Measurements from ENCODE around the gene TDO2.
"Not testable (repeated sequence)": the region's sequence is repeated elsewhere in the genome, so short reads cannot be mapped to it uniquely, and the experiment has no call there.

The TDO2 gene

GRCh38 chr4:155903453-155903852 lies at the start of gene TDO2:
Gene TDO2 (plus strand): TSS chr4:155903696. CDS start chr4:155903759, 63 bp downstream.
- DNase-seq: no peak

GRCh38 chr4:155854582-155855226 lies 48.8 kb upstream of the TDO2 start:
- DNase-seq: no peak

- DNase-seq: no peak
These were observed 47.6 kb upstream of the TDO2 start for GRCh38 chr4:155855897-155856296.

- no peak for DNase-seq
These were observed 37.3 kb upstream of the TDO2 start, which contains the start of gene ASIC5 for GRCh38 chr4:155866177-155866576. Gene ASIC5 (minus strand): TSS chr4:155866277. CDS start chr4:155866226, 51 bp downstream.

GRCh38 chr4:155875878-155876277 lies 27.6 kb upstream of the TDO2 start:
- no peak for DNase-seq

- DNase-seq: no peak
These were observed 25.5 kb upstream of the TDO2 start for GRCh38 chr4:155877971-155878370.

- no peak for DNase-seq
These were observed 24.9 kb upstream of the TDO2 start for GRCh38 chr4:155878611-155879010.

- no peak for DNase-seq
These were observed 23.7 kb upstream of the TDO2 start for GRCh38 chr4:155879767-155880166.

GRCh38 chr4:155881555-155881954 lies 21.9 kb upstream of the TDO2 start:
- DNase-seq: no peak

GRCh38 chr4:155883895-155884294 lies 19.6 kb upstream of the TDO2 start:
- DNase-seq: no peak

- DNase-seq: no peak
These were observed 17.8 kb upstream of the TDO2 start for GRCh38 chr4:155885666-155886065.

GRCh38 chr4:155887045-155887444 lies 16.5 kb upstream of the TDO2 start:
- DNase-seq: no peak

- no peak for DNase-seq
These were observed 15.5 kb upstream of the TDO2 start for GRCh38 chr4:155887847-155888570.

GRCh38 chr4:155889031-155889793 lies 14.3 kb upstream of the TDO2 start:
- DNase-seq: no peak

GRCh38 chr4:155889946-155890345 lies 13.6 kb upstream of the TDO2 start:
- DNase-seq: no peak

- no peak for DNase-seq
These were observed 12.4 kb upstream of the TDO2 start for GRCh38 chr4:155891058-155891457.

- not testable (repeated sequence) for DNase-seq
These were observed 5.1 kb upstream of the TDO2 start for GRCh38 chr4:155898371-155898770.

- DNase-seq: no peak
These were observed 3.6 kb upstream of the TDO2 start for GRCh38 chr4:155899891-155900290.

- no peak for DNase-seq
These were observed 3.1 kb upstream of the TDO2 start for GRCh38 chr4:155900381-155900780.

- no peak for DNase-seq
These were observed 2.5 kb upstream of the TDO2 start for GRCh38 chr4:155901013-155901412.

- DNase-seq: no peak
These were observed 835 bp downstream of the TDO2 start for GRCh38 chr4:155904331-155904730.

GRCh38 chr4:155906554-155907247 lies 3.2 kb downstream of the TDO2 start:
- DNase-seq: peak; percentile 11

GRCh38 chr4:155907556-155907955 lies 4.1 kb downstream of the TDO2 start:
- DNase-seq: no peak
